ENCODE results near the gene DMBX1.

DNA sequence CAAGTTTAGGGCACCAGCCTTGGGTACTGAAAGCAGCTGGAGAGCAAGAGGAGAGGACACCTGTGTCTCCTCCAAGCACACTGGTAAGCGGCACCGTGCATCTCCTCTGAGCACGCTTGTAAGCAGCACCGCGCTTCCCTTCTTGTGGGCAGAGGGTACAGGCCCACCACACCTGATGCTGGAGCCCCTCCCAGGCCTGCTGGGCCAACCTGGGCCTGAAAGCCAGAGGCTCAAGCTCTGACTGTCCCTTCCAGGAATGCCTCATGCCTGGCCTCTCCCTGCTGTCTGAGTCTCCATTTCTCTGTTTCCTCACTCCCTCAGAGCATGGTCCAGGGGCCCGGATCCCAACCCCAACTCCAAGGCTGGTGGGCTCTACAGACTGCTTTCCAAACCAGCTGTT is 25.9 kb downstream of the DMBX1 start:
- TF ChIP-seq, protein P1, sequence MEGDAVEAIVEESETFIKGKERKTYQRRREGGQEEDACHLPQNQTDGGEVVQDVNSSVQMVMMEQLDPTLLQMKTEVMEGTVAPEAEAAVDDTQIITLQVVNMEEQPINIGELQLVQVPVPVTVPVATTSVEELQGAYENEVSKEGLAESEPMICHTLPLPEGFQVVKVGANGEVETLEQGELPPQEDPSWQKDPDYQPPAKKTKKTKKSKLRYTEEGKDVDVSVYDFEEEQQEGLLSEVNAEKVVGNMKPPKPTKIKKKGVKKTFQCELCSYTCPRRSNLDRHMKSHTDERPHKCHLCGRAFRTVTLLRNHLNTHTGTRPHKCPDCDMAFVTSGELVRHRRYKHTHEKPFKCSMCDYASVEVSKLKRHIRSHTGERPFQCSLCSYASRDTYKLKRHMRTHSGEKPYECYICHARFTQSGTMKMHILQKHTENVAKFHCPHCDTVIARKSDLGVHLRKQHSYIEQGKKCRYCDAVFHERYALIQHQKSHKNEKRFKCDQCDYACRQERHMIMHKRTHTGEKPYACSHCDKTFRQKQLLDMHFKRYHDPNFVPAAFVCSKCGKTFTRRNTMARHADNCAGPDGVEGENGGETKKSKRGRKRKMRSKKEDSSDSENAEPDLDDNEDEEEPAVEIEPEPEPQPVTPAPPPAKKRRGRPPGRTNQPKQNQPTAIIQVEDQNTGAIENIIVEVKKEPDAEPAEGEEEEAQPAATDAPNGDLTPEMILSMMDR (IDR thresholded peaks at IDR 0.05): no peak
- TF ChIP-seq POLR2AphosphoS5 (IDR thresholded peaks at IDR 0.05): no peak
